ENCODE data around the gene PCSK4. TPM values are rescaled to one million over a fixed set of nuclear protein-coding genes. Genes with fewer than 3 reads are reported as not detected.

Gene PCSK4
- polyA plus RNA-seq, 1 donor (not counting 4 experiments of a cell fraction or from before 2014, with no cell fraction given) = 0.25 TPM

- Histone ChIP-seq H3K27ac (ENCODE audit: control insufficient read depth, insufficient read depth, low read length) (no peak overlapping the region), H3K9ac (ENCODE audit: control insufficient read depth, extremely low read depth, insufficient read depth, low read length) (no peak overlapping the region), H3K4me1 (ENCODE audit: control insufficient read depth, extremely low read depth, insufficient read depth, low read length) (peaks cover 13% of the 10 kb centered on the region), H3K9me3 (ENCODE audit: control insufficient read depth, low read depth, low read length) (no peaks in the 10 kb centered on the region), H3K36me3 (ENCODE audit: control insufficient read depth in 2 of 2, extremely low read depth in 1 of 2, insufficient read depth in 2 of 2, low read length in 2 of 2) (peaks cover 0 to 3% of the 10 kb centered on the region in 2 experiments), H3K4me2 (ENCODE audit: control insufficient read depth, extremely low read depth, insufficient read depth, low read depth, low read length) (no peak overlapping the region), H3K4me3 (ENCODE audit: control insufficient read depth in 2 of 3, extremely low read depth in 1 of 3, insufficient read depth in 2 of 3, low read depth in 1 of 3, low read length in 3 of 3) (no peak overlapping the region), H2AFZ (ENCODE audit: control insufficient read depth, low read length) (no peak overlapping the region), H3K27me3 (ENCODE audit: control insufficient read depth, extremely low read depth, insufficient read depth, low read length) (no peaks in the 10 kb centered on the region), H3K79me2 (ENCODE audit: control insufficient read depth, insufficient read depth, low read length) (no peaks in the 10 kb centered on the region), H3K9me1 (ENCODE audit: control insufficient read depth, extremely low read depth, insufficient read depth, low read length) (no peaks in the 10 kb centered on the region), H4K20me1 (ENCODE audit: control insufficient read depth, extremely low read depth, insufficient read depth, low read length) (no peaks in the 10 kb centered on the region)
- dilution Hi-C loops (cut with MboI; ENCODE audit: extremely low pct_ligation_motif_present, low sequenced_read_pairs) = no loop called here
- FAIRE-seq (no peak), DNase-seq (ENCODE audit: low read depth, low spot score) (no peak)
- TF ChIP-seq, protein P1, sequence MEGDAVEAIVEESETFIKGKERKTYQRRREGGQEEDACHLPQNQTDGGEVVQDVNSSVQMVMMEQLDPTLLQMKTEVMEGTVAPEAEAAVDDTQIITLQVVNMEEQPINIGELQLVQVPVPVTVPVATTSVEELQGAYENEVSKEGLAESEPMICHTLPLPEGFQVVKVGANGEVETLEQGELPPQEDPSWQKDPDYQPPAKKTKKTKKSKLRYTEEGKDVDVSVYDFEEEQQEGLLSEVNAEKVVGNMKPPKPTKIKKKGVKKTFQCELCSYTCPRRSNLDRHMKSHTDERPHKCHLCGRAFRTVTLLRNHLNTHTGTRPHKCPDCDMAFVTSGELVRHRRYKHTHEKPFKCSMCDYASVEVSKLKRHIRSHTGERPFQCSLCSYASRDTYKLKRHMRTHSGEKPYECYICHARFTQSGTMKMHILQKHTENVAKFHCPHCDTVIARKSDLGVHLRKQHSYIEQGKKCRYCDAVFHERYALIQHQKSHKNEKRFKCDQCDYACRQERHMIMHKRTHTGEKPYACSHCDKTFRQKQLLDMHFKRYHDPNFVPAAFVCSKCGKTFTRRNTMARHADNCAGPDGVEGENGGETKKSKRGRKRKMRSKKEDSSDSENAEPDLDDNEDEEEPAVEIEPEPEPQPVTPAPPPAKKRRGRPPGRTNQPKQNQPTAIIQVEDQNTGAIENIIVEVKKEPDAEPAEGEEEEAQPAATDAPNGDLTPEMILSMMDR (optimal IDR thresholded peaks at IDR 0.05 in 1 of 3, IDR thresholded peaks at IDR 0.05 in 1 of 3, conservative IDR thresholded peaks at IDR 0.05 in 1 of 3; ENCODE audit: extremely low read depth in 1 of 3, insufficient read depth in 2 of 3, low read length in 3 of 3) = no peak
- no peak for TF ChIP-seq EZH2 (IDR thresholded peaks at IDR 0.05; ENCODE audit: low read length)
Measured at GRCh38 chr19:1510442-1510806, 20.3 kb upstream of the PCSK4 start.

- FAIRE-seq = peak; percentile 34
Measured at GRCh38 chr19:1509602-1510441, 19.7 kb upstream of the PCSK4 start.

More at GRCh38 chr19:1509602-1510441, 19.7 kb upstream of the PCSK4 start:
- H3K4me1 ChIP-seq (ENCODE audit: control insufficient read depth, extremely low read depth, insufficient read depth, low read length) = peaks cover 13% of the 10 kb centered on the region
- H4K20me1 ChIP-seq (ENCODE audit: control insufficient read depth, extremely low read depth, insufficient read depth, low read length) = no peaks in the 10 kb centered on the region
- H3K4me3 ChIP-seq (ENCODE audit: control insufficient read depth in 2 of 3, extremely low read depth in 1 of 3, insufficient read depth in 2 of 3, low read depth in 1 of 3, low read length in 3 of 3) = no peak overlapping the region
- no peak for DNase-seq (ENCODE audit: low read depth, low spot score)
- H3K36me3 ChIP-seq (ENCODE audit: control insufficient read depth in 2 of 2, extremely low read depth in 1 of 2, insufficient read depth in 2 of 2, low read length in 2 of 2) = peaks cover 0 to 5% of the 10 kb centered on the region in 2 experiments
- no peaks in the 10 kb centered on the region for H3K9me1 ChIP-seq (ENCODE audit: control insufficient read depth, extremely low read depth, insufficient read depth, low read length)
- no peaks in the 10 kb centered on the region for H3K27me3 ChIP-seq (ENCODE audit: control insufficient read depth, extremely low read depth, insufficient read depth, low read length)
- no peaks in the 10 kb centered on the region for H3K79me2 ChIP-seq (ENCODE audit: control insufficient read depth, insufficient read depth, low read length)
- H3K9me3 ChIP-seq (ENCODE audit: control insufficient read depth, low read depth, low read length) = no peaks in the 10 kb centered on the region
- no peak overlapping the region for H2AFZ ChIP-seq (ENCODE audit: control insufficient read depth, low read length)
- no peak overlapping the region for H3K27ac ChIP-seq (ENCODE audit: control insufficient read depth, insufficient read depth, low read length)
- dilution Hi-C loops (cut with MboI; ENCODE audit: extremely low pct_ligation_motif_present, low sequenced_read_pairs) = no loop called here
- no peak overlapping the region for H3K4me2 ChIP-seq (ENCODE audit: control insufficient read depth, extremely low read depth, insufficient read depth, low read depth, low read length)
- no peak overlapping the region for H3K9ac ChIP-seq (ENCODE audit: control insufficient read depth, extremely low read depth, insufficient read depth, low read length)
- TF ChIP-seq EZH2 (IDR thresholded peaks at IDR 0.05; ENCODE audit: low read length) = no peak
- TF ChIP-seq, protein P1 (optimal IDR thresholded peaks at IDR 0.05 in 1 of 3, IDR thresholded peaks at IDR 0.05 in 1 of 3, conservative IDR thresholded peaks at IDR 0.05 in 1 of 3; ENCODE audit: extremely low read depth in 1 of 3, insufficient read depth in 2 of 3, low read length in 3 of 3) = no peak
